Central memory CD8-positive, alpha-beta T cell (primary cell): Measurements from ENCODE around the gene GRAMD1C.

Experiments
- ATAC-seq: fragments of 150-1000 bp; cut with Tn5 transposase; replicated peaks from 2 replicates; pipeline ENCODE4 v1.10.0; 2022; ENCODE audit warnings: mild to moderate bottlenecking, moderate FRiP score, moderate number of reproducible peaks; ENCODE audit not compliant: poor library complexity, severe bottlenecking; ENCODE audit errors: extremely low read depth
- DNase-seq, 2 donors: peaks; one replicate each; pipeline ENCODE4 v3.0.0; 2021; ENCODE audit warnings: low spot score in 2 of 2
- H3K27ac Mint-ChIP-seq: one replicate; pipeline ENCODE4 v1.8.0; 2022; ENCODE audit warnings: low read depth, mild to moderate bottlenecking, moderate library complexity, mixed read lengths
- H3K27me3 Mint-ChIP-seq: one replicate; pipeline ENCODE4 v1.8.0; 2022; ENCODE audit warnings: mixed read lengths
- H3K36me3 Mint-ChIP-seq: one replicate; pipeline ENCODE4 v1.8.0; 2022; ENCODE audit warnings: mild to moderate bottlenecking, moderate library complexity, mixed read lengths; ENCODE audit not compliant: insufficient read depth
- H3K4me1 Mint-ChIP-seq: one replicate; pipeline ENCODE4 v1.8.0; 2022; ENCODE audit warnings: mixed read lengths
- H3K4me3 Mint-ChIP-seq: one replicate; pipeline ENCODE4 v1.8.0; 2022; ENCODE audit warnings: mild to moderate bottlenecking, moderate library complexity, mixed read lengths
- H3K9me3 Mint-ChIP-seq: one replicate; pipeline ENCODE4 v1.8.0; 2022; ENCODE audit warnings: mixed read lengths

Gene GRAMD1C

GRCh38 chr3:113838631-113839209, at the start of gene GRAMD1C:
Gene GRAMD1C, plus strand, starts transcription at chr3:113838788. Its CDS starts 122 bp downstream, at chr3:113838910.
- Mint-ChIP-seq H3K9me3 (no peaks in the 10 kb centered on the region), H3K27ac (peak within 1 kb of the TSS; percentile 53), H3K4me3 (peak within 1 kb of the TSS; percentile 73), H3K36me3 (peaks cover 3% of the 10 kb centered on the region), H3K27me3 (no peaks in the 10 kb centered on the region), H3K4me1 (peaks cover 7% of the 10 kb centered on the region)
- peak; percentile 75 for DNase-seq
- peak; percentile 97 for ATAC-seq

DNA sequence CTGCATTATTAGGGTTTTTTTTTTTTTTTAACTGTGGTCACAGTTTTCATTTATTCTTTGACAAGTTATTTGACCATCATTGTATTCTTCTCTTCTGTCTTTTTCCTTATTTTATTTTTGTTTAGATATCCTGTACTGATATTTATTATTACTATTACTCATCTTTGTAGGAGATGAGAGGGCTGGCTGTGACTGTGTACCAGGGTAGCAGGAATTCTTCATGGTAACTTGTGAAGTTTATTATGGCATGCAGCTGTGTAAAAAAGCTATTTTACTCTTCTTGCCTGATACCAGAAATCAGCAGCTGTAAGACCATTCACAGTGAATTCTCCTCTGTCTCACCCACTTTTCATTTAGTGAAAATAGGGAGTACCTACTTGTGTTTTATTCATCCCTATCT, 47.2 kb upstream of the GRAMD1C start:
- DNase-seq (no peak), ATAC-seq (no peak)
- no peaks in the 10 kb centered on the region for H3K27me3 Mint-ChIP-seq
- no peak overlapping the region for H3K4me3 Mint-ChIP-seq
- no peaks in the 10 kb centered on the region for H3K9me3 Mint-ChIP-seq
- H3K4me1 Mint-ChIP-seq: no peaks in the 10 kb centered on the region
- H3K36me3 Mint-ChIP-seq: peaks cover 33% of the 10 kb centered on the region
- H3K27ac Mint-ChIP-seq: no peak overlapping the region

GRCh38 chr3:113794526-113794925, 44.1 kb upstream of the GRAMD1C start:
- Mint-ChIP-seq H3K27ac (peak overlapping the region; percentile 46), H3K4me1 (no peaks in the 10 kb centered on the region), H3K36me3 (peaks cover 25% of the 10 kb centered on the region), H3K9me3 (no peaks in the 10 kb centered on the region), H3K27me3 (no peaks in the 10 kb centered on the region), H3K4me3 (no peak overlapping the region)
- ATAC-seq (no peak), DNase-seq (no peak)

DNA sequence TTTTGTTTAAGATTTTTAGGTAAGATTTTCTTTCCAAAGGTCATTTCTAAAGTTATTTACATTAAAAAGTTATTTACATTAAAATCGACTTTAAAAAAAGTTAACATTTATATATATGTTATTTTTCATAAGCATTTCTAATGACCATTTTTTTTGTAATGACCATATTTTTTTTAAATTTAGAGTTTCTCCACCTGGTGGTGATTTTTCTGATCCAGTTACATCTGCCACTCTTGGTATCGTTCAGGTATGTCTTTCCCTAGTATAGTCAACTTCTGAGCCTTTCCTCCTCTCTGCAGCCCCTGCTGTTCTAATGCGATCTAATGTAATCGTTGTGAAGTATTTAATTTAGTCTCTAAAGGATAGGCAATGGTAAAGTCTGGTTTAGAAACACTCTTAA, 42.9 kb upstream of the GRAMD1C start:
- H3K4me1 Mint-ChIP-seq: no peaks in the 10 kb centered on the region
- H3K9me3 Mint-ChIP-seq: no peaks in the 10 kb centered on the region
- no peak overlapping the region for H3K4me3 Mint-ChIP-seq
- ATAC-seq: no peak
- H3K27ac Mint-ChIP-seq: no peak overlapping the region
- peaks cover 25% of the 10 kb centered on the region for H3K36me3 Mint-ChIP-seq
- H3K27me3 Mint-ChIP-seq: no peaks in the 10 kb centered on the region
- DNase-seq: no peak

DNA sequence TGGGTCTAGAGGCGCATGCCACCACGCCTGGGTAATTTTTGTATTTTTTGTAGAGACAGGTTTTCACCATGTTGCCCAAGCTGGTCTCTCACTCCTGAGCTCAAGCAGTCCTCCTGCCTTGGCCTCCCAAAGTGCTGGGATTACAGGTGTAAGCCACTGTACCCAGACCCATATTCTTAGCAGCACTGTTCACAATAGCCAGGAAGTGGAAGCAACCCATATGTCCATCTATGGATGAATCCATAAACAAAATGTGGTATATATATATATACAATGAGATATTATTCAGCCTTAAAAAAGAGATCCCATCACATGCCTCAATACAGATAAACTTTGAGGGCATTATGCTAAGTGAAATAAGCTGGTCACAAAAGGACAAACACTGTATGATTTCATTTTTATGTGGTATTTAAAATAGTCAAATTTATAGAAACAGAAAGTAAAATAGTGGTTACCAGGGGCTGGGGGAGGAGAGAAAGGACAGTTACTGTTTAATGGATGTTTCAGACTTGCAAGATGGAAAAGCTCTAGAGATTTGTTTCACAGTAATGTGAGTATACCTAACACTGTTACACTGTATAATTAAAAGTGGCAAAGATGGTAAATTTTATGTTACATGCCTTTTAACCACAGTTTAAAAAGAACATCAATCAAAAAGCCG, 35.7 kb upstream of the GRAMD1C start:
- ATAC-seq (no peak), DNase-seq (no peak)
- H3K27ac Mint-ChIP-seq: no peak overlapping the region
- H3K27me3 Mint-ChIP-seq: no peaks in the 10 kb centered on the region
- H3K9me3 Mint-ChIP-seq: no peaks in the 10 kb centered on the region
- peaks cover 48% of the 10 kb centered on the region for H3K36me3 Mint-ChIP-seq
- no peaks in the 10 kb centered on the region for H3K4me1 Mint-ChIP-seq
- no peak overlapping the region for H3K4me3 Mint-ChIP-seq

- DNase-seq (no peak), ATAC-seq (no peak)
- no peak overlapping the region for H3K27ac Mint-ChIP-seq
Measured at GRCh38 chr3:113804661-113805060, 33.9 kb upstream of the GRAMD1C start.

GRCh38 chr3:113805249-113805648, 33.3 kb upstream of the GRAMD1C start:
- DNase-seq (no peak), ATAC-seq (no peak)
- Mint-ChIP-seq H3K36me3 (peaks cover 53% of the 10 kb centered on the region), H3K9me3 (no peaks in the 10 kb centered on the region), H3K4me3 (no peak overlapping the region), H3K27ac (no peak overlapping the region), H3K4me1 (no peaks in the 10 kb centered on the region), H3K27me3 (no peaks in the 10 kb centered on the region)

More at GRCh38 chr3:113804661-113805060, 33.9 kb upstream of the GRAMD1C start:
- H3K36me3 Mint-ChIP-seq: peaks cover 54% of the 10 kb centered on the region
- no peak overlapping the region for H3K4me3 Mint-ChIP-seq
- no peaks in the 10 kb centered on the region for H3K9me3 Mint-ChIP-seq
- H3K27me3 Mint-ChIP-seq: no peaks in the 10 kb centered on the region
- no peaks in the 10 kb centered on the region for H3K4me1 Mint-ChIP-seq

GRCh38 chr3:113812854-113813253, 25.7 kb upstream of the GRAMD1C start:
- Mint-ChIP-seq H3K27me3 (no peaks in the 10 kb centered on the region), H3K27ac (no peak overlapping the region), H3K4me3 (no peak overlapping the region), H3K36me3 (peaks cover 16% of the 10 kb centered on the region), H3K9me3 (no peaks in the 10 kb centered on the region), H3K4me1 (no peaks in the 10 kb centered on the region)
- ATAC-seq (no peak), DNase-seq (no peak)

- Mint-ChIP-seq H3K4me1 (no peaks in the 10 kb centered on the region), H3K36me3 (no peaks in the 10 kb centered on the region), H3K9me3 (no peaks in the 10 kb centered on the region), H3K4me3 (no peak overlapping the region), H3K27ac (no peak overlapping the region), H3K27me3 (no peaks in the 10 kb centered on the region)
- ATAC-seq: no peak
- DNase-seq: no peak
Measured at GRCh38 chr3:113819866-113820265, 18.7 kb upstream of the GRAMD1C start.

DNA sequence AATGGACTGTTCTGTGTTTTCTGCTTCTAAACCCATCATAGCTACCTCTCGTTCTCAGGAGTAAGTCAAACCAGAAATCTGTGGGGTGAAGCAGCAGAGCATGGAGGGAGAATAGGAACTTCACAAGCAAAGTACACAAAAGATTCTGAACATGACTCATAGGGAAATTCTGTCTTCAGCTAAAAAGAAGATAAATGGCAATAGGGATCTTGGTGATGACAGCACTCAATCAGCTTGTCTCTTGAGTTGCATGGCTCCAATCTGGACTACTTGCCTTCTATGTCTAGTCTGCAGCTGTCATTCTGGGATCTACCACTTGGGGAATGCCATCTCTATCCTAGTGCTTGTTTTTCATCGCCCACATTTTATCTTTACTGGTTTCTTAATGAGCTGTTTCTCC, 13.5 kb upstream of the GRAMD1C start:
- Mint-ChIP-seq H3K4me1 (no peaks in the 10 kb centered on the region), H3K36me3 (no peaks in the 10 kb centered on the region), H3K27ac (no peak overlapping the region), H3K9me3 (no peaks in the 10 kb centered on the region), H3K4me3 (no peak overlapping the region), H3K27me3 (no peaks in the 10 kb centered on the region)
- DNase-seq (no peak), ATAC-seq (no peak)

GRCh38 chr3:113828600-113828999, 10.0 kb upstream of the GRAMD1C start:
- H3K4me1 Mint-ChIP-seq: no peaks in the 10 kb centered on the region
- H3K27me3 Mint-ChIP-seq: no peaks in the 10 kb centered on the region
- H3K4me3 Mint-ChIP-seq: no peak overlapping the region
- H3K27ac Mint-ChIP-seq: no peak overlapping the region
- peaks cover 6% of the 10 kb centered on the region for H3K9me3 Mint-ChIP-seq
- no peak for DNase-seq
- H3K36me3 Mint-ChIP-seq: peaks cover 2% of the 10 kb centered on the region
- ATAC-seq: no peak

- Mint-ChIP-seq H3K4me1 (no peaks in the 10 kb centered on the region), H3K27ac (no peak overlapping the region), H3K9me3 (peaks cover 6% of the 10 kb centered on the region), H3K4me3 (no peak overlapping the region), H3K36me3 (peaks cover 2% of the 10 kb centered on the region), H3K27me3 (no peaks in the 10 kb centered on the region)
- ATAC-seq (no peak), DNase-seq (no peak)
Measured at GRCh38 chr3:113829576-113830354, 8.8 kb upstream of the GRAMD1C start.

DNA sequence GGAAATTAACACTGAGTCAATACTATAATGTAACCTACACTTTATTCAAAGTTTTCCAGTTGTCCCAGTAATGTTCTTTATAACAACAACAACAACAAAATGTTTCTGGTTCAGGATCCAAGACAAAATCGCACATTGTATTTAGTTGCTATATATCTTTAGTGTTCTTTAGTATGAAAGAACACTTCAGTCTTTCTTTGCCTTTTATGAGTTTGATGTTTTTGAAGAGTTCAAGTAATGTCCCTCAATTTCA, 7.6 kb upstream of the GRAMD1C start:
- H3K9me3 Mint-ChIP-seq: peaks cover 6% of the 10 kb centered on the region
- H3K4me3 Mint-ChIP-seq: no peak overlapping the region
- H3K27me3 Mint-ChIP-seq: no peaks in the 10 kb centered on the region
- peaks cover 2% of the 10 kb centered on the region for H3K36me3 Mint-ChIP-seq
- DNase-seq (no peak), ATAC-seq (no peak)
- no peaks in the 10 kb centered on the region for H3K4me1 Mint-ChIP-seq
- peak overlapping the region; percentile 72 for H3K27ac Mint-ChIP-seq
